Activated T-helper 1 cell treated with anti-CD3 and anti-CD28 coated beads, Interleukin-2, amount 50 U/mL, for 16 hours (primary cell): ENCODE data around the gene IFNL2.
"Not testable (repeated sequence)": the region's sequence is repeated elsewhere in the genome, so short reads cannot be mapped to it uniquely, and the experiment has no call there.

ENCODE experiments used
- DNase-seq, 2 donors: peaks; one replicate each; pipeline ENCODE4 v3.0.0-alpha.2; 2020; ENCODE audit warnings: low read depth in 1 of 2, low spot score in 1 of 2

Gene IFNL2

DNA sequence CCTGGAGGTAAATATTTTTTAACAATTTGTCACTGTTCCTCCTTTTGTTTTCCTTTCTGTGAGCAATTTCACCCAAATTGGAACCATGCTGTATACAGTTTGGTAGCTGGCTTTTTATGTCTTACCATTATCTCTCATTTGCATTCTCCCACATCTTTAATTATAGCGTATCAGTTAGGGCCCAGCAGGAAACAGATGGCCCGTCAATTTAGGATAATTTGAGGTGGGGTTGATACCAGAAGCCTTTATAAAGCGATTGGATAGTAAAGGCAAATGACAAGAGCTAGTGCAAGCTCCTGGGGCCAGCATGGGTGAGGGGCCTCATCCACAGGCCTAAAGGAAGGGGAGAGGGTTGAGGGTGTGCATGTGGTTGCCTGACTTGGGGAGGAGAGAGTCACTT lies 15.7 kb upstream of the IFNL2 start:
- DNase-seq, result no peak

DNA sequence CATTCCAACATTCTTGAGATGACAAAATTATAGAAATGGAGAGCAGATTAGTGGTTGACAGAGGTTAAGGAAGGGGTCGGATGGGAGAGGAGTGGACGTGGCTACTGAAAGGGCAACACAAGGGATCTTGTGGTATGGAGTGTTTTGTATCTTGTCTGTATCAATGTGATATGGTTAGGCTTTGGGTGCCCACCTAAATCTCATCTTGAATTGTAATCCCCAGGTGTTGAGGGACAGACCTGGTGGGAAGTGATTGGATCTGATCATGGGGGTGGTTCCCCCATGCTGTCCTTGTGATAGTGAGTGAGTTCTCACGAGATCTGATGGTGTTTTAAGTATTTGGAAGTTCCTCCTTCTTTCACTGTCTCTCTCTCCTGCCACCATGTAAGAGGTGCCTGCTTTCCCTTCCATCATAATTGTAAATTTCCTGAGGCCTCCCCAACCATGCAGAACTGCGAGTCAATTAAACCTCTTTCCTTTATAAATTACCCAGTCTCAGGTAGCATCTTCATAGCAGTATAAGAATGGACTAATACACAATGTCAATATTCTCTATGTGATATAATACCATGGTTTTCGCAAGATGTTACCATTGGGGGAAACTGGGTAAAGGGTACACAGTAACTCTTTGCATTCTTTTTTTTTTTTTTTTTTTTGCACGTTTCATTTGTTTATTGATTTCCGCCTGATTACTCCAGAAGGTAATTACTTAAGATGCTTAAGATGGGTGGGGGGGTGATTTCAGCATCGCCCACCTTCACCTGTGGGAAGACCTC lies 14.6 kb upstream of the IFNL2 start:
- no peak for DNase-seq

GRCh38 chr19:39254531-39255345 lies 13.5 kb upstream of the IFNL2 start:
- no peak for DNase-seq

- DNase-seq, result no peak
Observed at GRCh38 chr19:39257227-39257626, 11.0 kb upstream of the IFNL2 start.

DNA sequence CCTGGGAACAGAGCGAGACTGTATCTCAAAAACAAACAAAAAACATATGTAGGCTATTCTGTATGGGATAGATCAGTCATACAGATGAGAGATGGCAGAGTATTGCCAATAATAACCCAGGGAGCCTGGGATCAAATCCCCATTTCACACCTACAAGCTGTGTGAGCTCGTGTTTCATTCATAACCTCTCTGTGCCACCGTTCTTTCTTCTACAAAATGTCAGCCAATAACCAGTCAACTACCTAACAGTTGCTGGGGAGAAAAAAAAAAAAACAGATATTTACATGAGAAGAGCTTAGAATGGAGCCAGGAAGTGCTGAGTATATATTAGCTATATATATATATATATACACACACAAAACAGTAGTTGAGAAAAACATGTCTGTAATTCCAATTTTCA lies 6.5 kb upstream of the IFNL2 start:
- no peak for DNase-seq

DNA sequence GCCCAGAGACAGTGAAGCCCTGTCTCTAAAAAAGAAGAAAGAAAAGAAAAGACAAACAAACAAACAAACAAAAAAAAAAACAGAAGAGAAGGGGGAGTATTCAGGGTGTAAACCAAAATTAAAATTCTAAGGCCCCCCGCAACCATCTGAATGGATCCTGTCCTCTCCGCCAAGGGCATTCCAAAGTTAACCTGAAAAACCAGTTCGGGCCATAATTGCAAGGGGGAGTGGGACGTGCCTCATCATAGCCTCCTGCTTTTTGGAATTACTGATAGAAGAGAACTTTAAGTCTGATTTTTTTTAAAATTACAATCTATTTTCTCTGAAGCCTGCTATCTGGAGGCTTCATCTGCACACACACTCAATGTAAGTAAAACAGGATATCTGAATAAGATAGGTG lies 5.7 kb upstream of the IFNL2 start:
- DNase-seq, result no peak

DNA sequence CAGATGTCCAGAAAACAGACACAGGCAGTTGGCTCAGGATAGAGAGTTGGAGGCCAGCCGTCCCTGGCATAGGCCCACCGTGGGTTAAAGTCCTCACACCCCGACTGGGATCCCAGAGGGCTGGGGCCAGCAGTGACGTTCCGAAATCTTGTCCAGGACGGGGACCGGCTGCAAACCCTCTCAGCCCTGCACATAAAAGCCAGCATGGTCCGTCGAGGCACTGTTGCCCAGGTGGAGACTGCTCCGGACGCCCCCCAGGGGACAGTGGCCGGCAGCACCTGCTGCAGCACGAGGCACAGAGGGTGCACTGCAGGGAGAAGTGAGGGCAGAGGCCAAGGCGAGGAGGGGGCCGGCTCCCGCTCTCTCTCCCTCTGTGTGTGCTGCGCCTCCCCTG lies 4.3 kb upstream of the IFNL2 start:
- DNase-seq, result no peak

DNA sequence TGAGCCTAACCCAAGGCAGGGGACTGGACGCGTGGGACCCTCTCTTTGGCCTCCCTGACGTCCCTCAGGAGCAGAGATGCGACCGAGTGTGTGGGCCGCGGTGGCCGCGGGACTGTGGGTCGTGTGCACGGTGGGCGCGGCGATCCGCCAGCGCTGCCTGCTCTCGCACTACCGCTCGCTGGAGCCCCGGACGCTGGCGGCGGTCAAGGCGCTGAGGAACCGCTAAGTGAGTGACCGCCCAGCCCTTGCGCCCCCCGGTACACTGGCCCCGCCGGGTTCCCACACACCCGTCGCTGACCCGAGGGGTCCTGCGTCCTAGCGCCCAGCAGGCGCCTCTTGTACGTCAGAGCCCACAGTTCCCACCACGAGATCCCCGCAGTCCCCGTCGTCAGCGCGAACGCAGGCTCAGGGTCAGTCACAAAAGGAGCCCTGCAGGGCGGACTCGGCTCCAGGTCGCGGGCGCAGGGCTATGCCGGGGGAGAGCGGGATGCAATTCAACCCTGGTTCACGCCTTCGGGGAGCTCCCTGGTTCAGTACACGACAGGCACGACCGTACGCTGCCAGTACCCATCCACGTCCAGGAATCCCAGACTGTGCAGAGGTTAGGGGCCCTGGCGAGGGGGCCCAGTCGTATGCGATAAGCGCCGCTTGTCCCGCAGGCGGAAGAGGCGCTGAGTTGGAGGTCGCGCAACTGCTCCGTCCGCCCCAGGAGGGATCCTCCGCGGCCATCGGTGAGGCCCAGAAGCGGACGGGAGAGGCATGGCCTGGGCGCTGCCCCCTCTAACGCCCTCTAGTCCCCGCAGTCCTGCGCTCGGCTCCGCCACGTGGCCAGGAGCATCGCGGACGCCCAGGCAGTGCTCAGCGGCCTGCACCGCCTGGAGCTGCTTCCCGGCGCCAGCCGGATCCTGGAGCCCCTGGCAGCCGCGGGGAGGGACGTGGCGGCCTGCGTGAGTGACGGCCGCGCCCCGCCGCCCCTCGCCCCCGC lies 3.6 kb upstream of the IFNL2 start:
- no peak for DNase-seq

- DNase-seq, result no peak
Observed at GRCh38 chr19:39265321-39265916, 2.8 kb upstream of the IFNL2 start.

DNA sequence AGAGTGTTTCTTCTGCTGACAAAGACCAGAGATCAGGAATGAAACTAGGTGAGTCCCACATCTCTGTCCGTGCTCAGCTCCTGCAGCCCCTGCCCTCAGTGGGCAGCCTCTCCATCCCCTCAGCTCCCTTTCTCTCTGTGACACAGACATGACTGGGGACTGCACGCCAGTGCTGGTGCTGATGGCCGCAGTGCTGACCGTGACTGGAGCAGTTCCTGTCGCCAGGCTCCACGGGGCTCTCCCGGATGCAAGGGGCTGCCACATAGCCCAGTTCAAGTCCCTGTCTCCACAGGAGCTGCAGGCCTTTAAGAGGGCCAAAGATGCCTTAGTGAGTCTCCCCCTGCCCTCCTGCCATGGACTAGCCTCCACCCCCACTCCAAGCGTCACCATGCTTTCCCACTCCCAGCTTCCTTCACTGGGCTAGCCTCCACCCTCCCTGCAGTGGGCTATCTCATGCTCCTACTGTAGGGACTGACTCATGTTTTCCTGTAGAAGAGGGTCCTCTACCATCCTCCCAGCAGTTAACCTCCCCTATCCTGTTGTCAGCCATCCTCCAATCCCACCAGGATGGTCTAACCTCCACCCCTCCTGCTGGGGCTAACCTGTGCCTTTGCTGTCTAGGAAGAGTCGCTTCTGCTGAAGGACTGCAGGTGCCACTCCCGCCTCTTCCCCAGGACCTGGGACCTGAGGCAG lies 481 bp downstream of the IFNL2 start:
- DNase-seq, result not testable (repeated sequence)

DNA sequence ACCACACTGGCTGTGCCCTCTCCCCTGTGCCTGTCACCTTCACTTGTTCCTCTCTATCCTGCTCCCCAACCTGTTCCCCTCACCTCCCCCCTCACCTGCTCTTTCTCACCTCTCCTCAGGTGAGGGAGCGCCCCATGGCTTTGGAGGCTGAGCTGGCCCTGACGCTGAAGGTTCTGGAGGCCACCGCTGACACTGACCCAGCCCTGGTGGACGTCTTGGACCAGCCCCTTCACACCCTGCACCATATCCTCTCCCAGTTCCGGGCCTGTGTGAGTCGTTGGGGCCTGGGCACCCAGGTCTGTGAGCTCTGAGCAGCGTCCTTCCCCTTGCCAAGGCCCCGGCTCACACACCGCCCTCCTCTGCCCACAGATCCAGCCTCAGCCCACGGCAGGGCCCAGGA lies 1.2 kb downstream of the IFNL2 start:
- not testable (repeated sequence) for DNase-seq

- DNase-seq, result no peak
Observed at GRCh38 chr19:39270036-39270871, 2.1 kb downstream of the IFNL2 start.

DNA sequence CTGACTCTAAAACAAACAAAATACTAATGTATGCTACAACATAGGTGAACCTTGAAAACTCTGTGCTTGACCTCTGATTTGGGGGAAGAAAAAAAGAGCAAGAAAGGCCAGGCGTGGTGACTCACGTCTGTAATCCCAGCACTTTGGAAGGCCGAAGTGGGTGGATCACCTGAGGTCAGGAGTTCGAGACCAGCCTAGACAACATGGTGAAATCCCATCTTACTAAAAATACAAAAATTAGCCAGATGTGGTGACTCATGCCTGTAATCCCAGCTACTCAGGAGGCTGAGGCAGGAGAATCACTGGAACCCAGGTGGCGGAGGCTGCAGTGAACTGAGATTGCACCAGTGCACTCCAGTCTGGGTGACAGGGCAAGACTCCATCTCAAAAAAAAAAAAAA lies 5.7 kb downstream of the IFNL2 start:
- DNase-seq, result not testable (repeated sequence)

- no peak for DNase-seq
Observed at GRCh38 chr19:39275578-39275977, 7.4 kb downstream of the IFNL2 start.

DNA sequence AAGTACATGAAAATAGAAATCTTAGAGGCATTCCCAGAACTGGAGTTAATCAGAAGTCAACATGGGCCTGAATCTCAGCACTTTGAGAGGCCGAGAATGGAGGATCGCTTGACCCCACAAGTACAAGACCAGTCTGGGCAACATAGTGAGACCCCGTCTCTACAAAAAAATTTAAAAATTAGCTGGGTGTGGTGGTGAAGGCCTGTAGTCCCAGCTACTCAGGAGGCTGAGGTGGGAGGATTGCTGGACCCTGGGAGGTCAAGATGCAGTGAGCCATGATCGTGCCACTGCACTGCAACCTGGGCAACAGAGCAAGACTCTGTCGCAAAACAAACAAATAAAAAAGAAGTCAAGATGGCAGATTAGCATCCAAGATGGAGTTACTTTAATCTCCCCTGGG lies 8.5 kb downstream of the IFNL2 start:
- DNase-seq, result no peak

GRCh38 chr19:39277598-39277997 lies 9.4 kb downstream of the IFNL2 start:
- no peak for DNase-seq

- DNase-seq, result no peak
Observed at GRCh38 chr19:39282021-39282420, 13.8 kb downstream of the IFNL2 start.

DNA sequence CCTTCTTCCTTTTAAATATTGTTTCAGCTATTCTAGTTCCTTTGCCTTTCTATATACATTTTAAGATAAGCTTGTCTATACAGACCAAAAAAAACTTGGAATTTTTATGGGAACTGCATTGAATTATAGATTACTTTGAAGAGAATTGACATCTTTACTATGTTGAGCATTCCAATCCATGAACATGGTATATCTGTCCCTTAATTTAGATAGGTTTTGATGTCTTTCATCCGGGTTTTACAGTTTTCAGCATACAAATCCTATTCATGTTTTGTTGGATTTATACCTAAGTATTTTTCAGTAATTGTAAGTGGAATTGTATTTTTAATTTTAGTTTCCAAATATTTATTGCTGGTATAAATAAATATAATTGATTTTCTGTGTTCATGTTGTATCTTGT lies 15.8 kb downstream of the IFNL2 start:
- no peak for DNase-seq

- DNase-seq, result no peak
Observed at GRCh38 chr19:39293394-39293793, 25.2 kb downstream of the IFNL2 start.
